HepG2 (cell line): Measurements from ENCODE around the gene MPV17L. TPM values are rescaled to one million over a fixed set of nuclear protein-coding genes. Genes with fewer than 3 reads are reported as not detected.

Experiments
- ATAC-seq: fragments of 200-7000 bp; cut with Tn5 transposase; 3 replicates; pipeline ENCODE4 v1.9.1; 2020; ENCODE audit warnings: mild to moderate bottlenecking, moderate library complexity
- BruUV-seq: library from RNA; stranded (reverse); fragments of 400-500 nt; replicated peaks from 2 replicates; lab custom pipeline; 2021; lab: Mats Ljungman, UMichigan
- CTCF ChIA-PET: fragments of 300-600 bp; formaldehyde crosslinking; extraction: SDS; loops from one replicate; lab custom pipeline; 2021; ENCODE audit warnings: low total read pairs, inconsistent platforms, low intra/inter-chr PET ratio; lab: Yijun Ruan, JAX
- POLR2A ChIA-PET: fragments of 350-600 bp; sonication (Branson Sonifier 250); formaldehyde crosslinking; loops from one replicate; lab custom pipeline; 2020; ENCODE audit warnings: antibody characterized with exemption, inconsistent platforms; lab: Yijun Ruan, JAX
- DNase-seq: peaks from one replicate; pipeline ENCODE4 v3.0.0-alpha.2; 2015; ENCODE audit warnings: low spot score
- FAIRE-seq: peaks from 3 replicates; lab custom pipeline; 2011; peaks lifted over from hg19 to GRCh38; lab: Jason Lieb, UNC
- H2AFZ ChIP-seq: one replicate; pipeline ENCODE4 v1.6.1; 2011; ENCODE audit warnings: low read length, inconsistent platforms
- H3K27ac ChIP-seq: fragments of 300-600 bp; 3 replicates; pipeline ENCODE4 v1.8.0; 2011; ENCODE audit warnings: mixed run types, mild to moderate bottlenecking, mixed read lengths, low read length, inconsistent platforms; ENCODE audit not compliant: insufficient read depth; ENCODE audit errors: extremely low read length
- H3K27me3 ChIP-seq, 2 experiments: fragments of 200-600 bp in 1 of 2; 2 replicates in 1 of 2; 3 replicates in 1 of 2; pipeline versions ENCODE4 v1.6.0 to v1.8.0; 2011; ENCODE audit warnings: low read length in 2 of 2, mild to moderate bottlenecking in 2 of 2, moderate library complexity in 2 of 2, inconsistent platforms in 1 of 2; ENCODE audit not compliant: insufficient read depth in 2 of 2, control insufficient read depth in 1 of 2
- H3K36me3 ChIP-seq, 2 experiments: fragments of 200-600 bp in 1 of 2; replicated peaks in 1 of 2; 2 replicates in 1 of 2; 3 replicates in 1 of 2; pipeline versions ENCODE4 v1.5.1 to v1.8.0; 2011; ENCODE audit warnings: low read length in 2 of 2, inconsistent platforms in 1 of 2; ENCODE audit not compliant: insufficient read depth in 2 of 2, control insufficient read depth in 1 of 2
- H3K4me1 ChIP-seq: 2 replicates; pipeline ENCODE4 v1.5.1; 2012; ENCODE audit warnings: low read length, inconsistent platforms; ENCODE audit not compliant: insufficient read depth
- H3K4me2 ChIP-seq: 2 replicates; pipeline ENCODE4 v1.6.0; 2011; ENCODE audit warnings: low read depth, low read length, inconsistent platforms
- H3K4me3 ChIP-seq, 3 experiments: fragments of 200-600 bp in 1 of 3; sonication (generic), shearing (Covaris generic) in 1 of 3; replicated peaks in 1 of 3; 2 replicates each; pipeline ENCODE4 v1.5.1; 2011 to 2016; ENCODE audit warnings: low read length in 3 of 3, inconsistent platforms in 2 of 3, low read depth in 2 of 3, mild to moderate bottlenecking in 2 of 3, control low read depth in 1 of 3, mixed read lengths in 1 of 3; ENCODE audit not compliant: insufficient read depth in 1 of 3
- H3K79me2 ChIP-seq: one replicate; pipeline ENCODE4 v1.6.1; 2011; ENCODE audit warnings: low read length, inconsistent platforms; ENCODE audit not compliant: insufficient read depth
- H3K9ac ChIP-seq: 2 replicates; pipeline ENCODE4 v1.6.0; 2011; ENCODE audit warnings: mild to moderate bottlenecking, low read depth, low read length, inconsistent platforms; ENCODE audit not compliant: insufficient read depth
- H3K9me3 ChIP-seq: 2 replicates; pipeline ENCODE4 v1.5.1; 2012; ENCODE audit warnings: mild to moderate bottlenecking, low read length
- H4K20me1 ChIP-seq: 2 replicates; pipeline ENCODE4 v1.6.0; 2011; ENCODE audit warnings: inconsistent platforms, mild to moderate bottlenecking, low read length, moderate library complexity; ENCODE audit not compliant: insufficient read depth
- HOXA3 ChIP-seq: sonication (generic); formaldehyde crosslinking; IDR thresholded peaks from 2 replicates; pipeline ENCODE4 v1.5.0; 2020; ENCODE audit warnings: missing genetic modification reagents
- MAFF ChIP-seq: IDR thresholded peaks from 2 replicates; pipeline ENCODE4 v1.6.1; 2011; ENCODE audit warnings: low read depth, low read length, improper control_type of control experiment
- MAFK ChIP-seq, 2 experiments: IDR thresholded peaks in 1 of 2; conservative IDR thresholded peaks in 1 of 2; 2 replicates each; pipeline ENCODE4 v1.6.1; 2011; ENCODE audit warnings: improper control_type of control experiment in 2 of 2, low read length in 2 of 2
- PLRG1 ChIP-seq: fragments of 450-650 bp; conservative IDR thresholded peaks from 2 replicates; pipeline ENCODE4 v1.6.1; 2016
- RBFOX2 ChIP-seq: fragments of 200-400 bp; formaldehyde crosslinking; IDR thresholded peaks from 2 replicates; pipeline ENCODE4 v1.6.1; 2017; ENCODE audit warnings: low read depth, mild to moderate bottlenecking, low read length
- REPIN1 ChIP-seq: sonication (generic); formaldehyde crosslinking; IDR thresholded peaks from 2 replicates; pipeline ENCODE4 v1.8.0; 2022; ENCODE audit warnings: missing genetic modification reagents, low read depth, mild to moderate bottlenecking, borderline replicate concordance
- ZFP36L1 ChIP-seq: sonication (generic); formaldehyde crosslinking; IDR thresholded peaks from 2 replicates; pipeline ENCODE4 v1.8.0; 2022; ENCODE audit warnings: mild to moderate bottlenecking, missing genetic modification reagents, moderate library complexity
- ZNF362 ChIP-seq: sonication (generic); formaldehyde crosslinking; IDR thresholded peaks from 2 replicates; pipeline ENCODE4 v1.4.0; 2020; ENCODE audit warnings: missing genetic modification reagents, mild to moderate bottlenecking, borderline replicate concordance
- ZNF574 ChIP-seq: sonication (generic); formaldehyde crosslinking; IDR thresholded peaks from 2 replicates; pipeline ENCODE4 v1.4.0; 2020; ENCODE audit warnings: missing genetic modification reagents
- ZNF770 ChIP-seq: sonication (generic); formaldehyde crosslinking; IDR thresholded peaks from 2 replicates; pipeline ENCODE4 v1.5.0; 2020; ENCODE audit warnings: mild to moderate bottlenecking, missing genetic modification reagents
- WGBS: methylation state at CpG from one replicate; pipeline ENCODE4 v1.1.6; 2017; ENCODE audit warnings: low lambda C conversion rate; 5-methylcytosine and 5-hydroxymethylcytosine counted together
- in situ Hi-C: cut with HindIII; loops from 2 replicates; pipeline ENCODE4 v1.10.0; 2017; ENCODE audit warnings: low pct_unique_long_range_greater_than_20kb; ENCODE audit not compliant: extremely low pct_ligation_motif_present
- intact Hi-C: fragments of 100-400 bp; cut with micrococcal nuclease; formaldehyde crosslinking; loops from one replicate; pipeline ENCODE4 v1.10.0; 2022; ENCODE audit not compliant: unreplicated experiment
- polyA plus RNA-seq, 8 experiments: library from polyadenylated mRNA; depleted of rRNA in 3 of 8; stranded (reverse) in 7 of 8; unstranded in 1 of 8; fragments of >200 nt; fragmentation: Illumina TruSeq in 4 of 8; extraction: Trizol in 4 of 8; gene quantifications; 2 replicates each; pipeline versions ENCODE4 v1.2.1 to v1.2.3, GENCODE V29; 2011 to 2016; ENCODE audit warnings: low read depth in 4 of 8, missing spikeins in 1 of 8, mixed read lengths in 1 of 8; ENCODE audit not compliant: insufficient read depth in 1 of 8
- total RNA-seq, 5 experiments: library from RNA; depleted of rRNA; stranded (reverse); fragments of >200 nt; fragmentation: Illumina TruSeq; extraction: Trizol; gene quantifications; 2 replicates each; pipeline ENCODE4 v1.2.3, GENCODE V29; 2016; ENCODE audit warnings: low read depth in 1 of 5

MPV17L gene
- total and polyA plus RNA-seq, 2 of the 13 experiments (the other 11 are each of a cell fraction or from before 2014, with no cell fraction given) = 34.7 to 63.8 TPM

GRCh38 chr16:15401972-15402371, 6.4 kb downstream of the MPV17L start:
- peaks cover 66% of the 10 kb centered on the region for H3K4me1 ChIP-seq
- POLR2A ChIA-PET = no interaction called here
- CTCF ChIA-PET = no interaction called here
- peaks cover 1 to 18% of the 10 kb centered on the region in 2 experiments; a peak in 4 of 5 replicates for H3K36me3 ChIP-seq
- H3K4me3 ChIP-seq = no peak overlapping the region
- H3K27me3 ChIP-seq = no peaks in the 10 kb centered on the region
- H3K4me2 ChIP-seq = no peak overlapping the region
- no TSS peak for BruUV-seq
- ATAC-seq (no peak), FAIRE-seq (no peak), DNase-seq (no peak)
- WGBS = 97% methylated on average over 3 of the region's 3 CpGs
- intact Hi-C loops (no loop called here), in situ Hi-C loops (no loop called here)
- peaks cover 26% of the 10 kb centered on the region for H3K79me2 ChIP-seq
- no peaks in the 10 kb centered on the region for H3K9me3 ChIP-seq
- no peak overlapping the region for H2AFZ ChIP-seq
- H3K9ac ChIP-seq = no peak overlapping the region
- H4K20me1 ChIP-seq = no peaks in the 10 kb centered on the region
- TF ChIP-seq MAFF (peak; percentile 73), PLRG1 (no peak), MAFK (conservative IDR thresholded peaks at IDR 0.05 in 1 of 2, IDR thresholded peaks at IDR 0.05 in 1 of 2; ENCODE audit: low read length in 2 of 2) (peak in 1 of 2 experiments; percentile 70; a peak in 2 of 4 replicates), ZNF574 (no peak)
- H3K27ac ChIP-seq = no peak overlapping the region

GRCh38 chr16:15403392-15403995, 7.9 kb downstream of the MPV17L start:
- peak overlapping the region; percentile 0 for H3K27ac ChIP-seq
- ATAC-seq (no peak), DNase-seq (no peak), FAIRE-seq (no peak)
- no peak overlapping the region for H3K9ac ChIP-seq
- H3K4me2 ChIP-seq = no peak overlapping the region
- no peaks in the 10 kb centered on the region for H4K20me1 ChIP-seq
- H3K36me3 ChIP-seq = peaks cover 1 to 19% of the 10 kb centered on the region in 2 experiments; a peak in 4 of 5 replicates
- H3K27me3 ChIP-seq = no peaks in the 10 kb centered on the region
- ChIA-PET CTCF (no interaction called here), POLR2A (interaction anchor here (1.6 kb wide), 1 partner anchor 239 kb away, joined by 4 read pairs; the partner anchor contains the start of gene MARF1)
- BruUV-seq = no TSS peak
- no peak overlapping the region for H2AFZ ChIP-seq
- in situ Hi-C loops = no loop called here
- intact Hi-C loops = no loop called here
- H3K4me1 ChIP-seq = peaks cover 51% of the 10 kb centered on the region
- 95% methylated on average over 9 of the region's 9 CpGs for WGBS
- no peak overlapping the region for H3K4me3 ChIP-seq
- TF ChIP-seq RBFOX2 (peak; percentile 31; the same call in 1 of the 2 replicates), ZNF770 (CRISPR knock-in tag) (peak; percentile 91), ZFP36L1 (CRISPR knock-in tag) (0 out of 2 replicates have a peak, but pooled peaks have one; percentile 35), ZNF362 (peak; percentile 28; the same call in 1 of the 2 replicates), HOXA3 (CRISPR knock-in tag) (0 out of 2 replicates have a peak, but pooled peaks have one; percentile 16), REPIN1 (CRISPR knock-in tag) (no peak)
- H3K9me3 ChIP-seq = no peaks in the 10 kb centered on the region
- peaks cover 12% of the 10 kb centered on the region for H3K79me2 ChIP-seq
